ENCODE measurements around the gene CELA3A.
"Not testable (repeated sequence)": the region's sequence is repeated elsewhere in the genome, so short reads cannot be mapped to it uniquely, and the experiment has no call there.

- not testable (repeated sequence) for TF ChIP-seq CTCF (conservative IDR thresholded peaks at IDR 0.05 in 1 of 2, IDR thresholded peaks at IDR 0.05 in 1 of 2; ENCODE audit: extremely low read depth in 1 of 2, insufficient read depth in 1 of 2, low read depth in 1 of 2, low read length in 2 of 2); EZH2 (IDR thresholded peaks at IDR 0.05; ENCODE audit: borderline replicate concordance, low read length)
These were observed 1.4 kb downstream of the CELA3A start for GRCh38 chr1:22002875-22003274.
